Fibroblast of lung (primary cell): ENCODE data around the gene ANKRD44. TPM values are rescaled to one million over a fixed set of nuclear protein-coding genes. Genes with fewer than 3 reads are reported as not detected.

Experiments
- DNase-seq, 2 donors: peaks; one replicate each; pipeline versions ENCODE4 v3.0.0 to v3.0.0-alpha.2; 2010; ENCODE audit warnings: low read depth in 2 of 2
- H2AFZ ChIP-seq: 2 replicates; pipeline ENCODE4 v1.5.1; 2012; ENCODE audit warnings: low read length, control low read depth, inconsistent platforms
- H3K27ac ChIP-seq: 2 replicates; pipeline ENCODE4 v1.5.1; 2011; ENCODE audit warnings: low read length, control low read depth; ENCODE audit not compliant: insufficient read depth
- H3K27me3 ChIP-seq: 2 replicates; pipeline ENCODE4 v1.5.1; 2011; ENCODE audit warnings: mild to moderate bottlenecking, low read length; ENCODE audit not compliant: control insufficient read depth, insufficient read depth
- H3K36me3 ChIP-seq: 2 replicates; pipeline ENCODE4 v1.5.1; 2011; ENCODE audit warnings: low read length; ENCODE audit not compliant: control insufficient read depth, insufficient read depth
- H3K4me1 ChIP-seq: 2 replicates; pipeline ENCODE4 v1.5.1; 2011; ENCODE audit warnings: low read length; ENCODE audit not compliant: control insufficient read depth, insufficient read depth; ENCODE audit errors: extremely low read depth
- H3K4me2 ChIP-seq: 2 replicates; pipeline ENCODE4 v1.5.1; 2011; ENCODE audit warnings: low read length, control low read depth; ENCODE audit not compliant: insufficient read depth; ENCODE audit errors: extremely low read depth
- H3K4me3 ChIP-seq, 4 experiments: fragments of 200-600 bp in 1 of 4; sonication (generic) in 1 of 4; replicated peaks in 1 of 4; 2 replicates each; pipeline ENCODE4 v1.5.1; 2011 to 2016; ENCODE audit warnings: low read length in 4 of 4, low read depth in 3 of 4, mild to moderate bottlenecking in 3 of 4, control low read depth in 2 of 4, inconsistent platforms in 1 of 4, mixed read lengths in 1 of 4; ENCODE audit not compliant: insufficient read depth in 1 of 4; ENCODE audit errors: control extremely low read depth in 1 of 4
- H3K79me2 ChIP-seq: 2 replicates; pipeline ENCODE4 v1.5.1; 2012; ENCODE audit warnings: mild to moderate bottlenecking, low read length, inconsistent platforms; ENCODE audit not compliant: control insufficient read depth, insufficient read depth
- H3K9ac ChIP-seq: 2 replicates; pipeline ENCODE4 v1.5.1; 2011; ENCODE audit warnings: mild to moderate bottlenecking, low read length, control low read depth; ENCODE audit not compliant: insufficient read depth
- H3K9me3 ChIP-seq: 2 replicates; pipeline ENCODE4 v1.5.1; 2012; ENCODE audit warnings: low read depth, low read length; ENCODE audit not compliant: control insufficient read depth, insufficient read depth
- H4K20me1 ChIP-seq: 2 replicates; pipeline ENCODE4 v1.5.1; 2011; ENCODE audit warnings: low read length; ENCODE audit not compliant: control insufficient read depth, insufficient read depth; ENCODE audit errors: extremely low read depth
- CTCF ChIP-seq, 2 donors: IDR thresholded peaks in 1 of 2; conservative IDR thresholded peaks in 1 of 2; 1 replicate in 1 of 2; 2 replicates in 1 of 2; pipeline ENCODE4 v1.5.1; 2011 to 2012; ENCODE audit warnings: low read length in 2 of 2, control low read depth in 1 of 2, inconsistent platforms in 1 of 2, low read depth in 1 of 2, mild to moderate bottlenecking in 1 of 2
- EZH2 ChIP-seq: IDR thresholded peaks from 2 replicates; pipeline ENCODE4 v1.5.1; 2012; ENCODE audit warnings: low read length, control low read depth, mild to moderate bottlenecking; ENCODE audit errors: missing control alignments
- polyA plus RNA-seq, 2 donors: library from polyadenylated mRNA; depleted of rRNA in 1 of 2; stranded (reverse) in 1 of 2; unstranded in 1 of 2; fragments of >200 nt; gene quantifications; 2 replicates each; pipeline ENCODE4 v1.2.1, GENCODE V29; 2011 to 2012; ENCODE audit warnings: missing spikeins in 1 of 2
- total RNA-seq: library from RNA; depleted of rRNA; stranded (reverse); fragments of >200 nt; gene quantifications from 2 replicates; pipeline ENCODE4 v1.2.1, GENCODE V29; 2014

The ANKRD44 gene
- total and polyA plus RNA-seq, 2 donors (not counting 1 experiment from before 2014, with no cell fraction given): 7.6 to 9.7 TPM

GRCh38 chr2:197236159-197236558 is 74.4 kb downstream of the ANKRD44 start:
- H2AFZ ChIP-seq: no peak overlapping the region
- no peaks in the 10 kb centered on the region for H3K9me3 ChIP-seq
- no peak overlapping the region for H3K4me2 ChIP-seq
- H3K4me3 ChIP-seq: no peak overlapping the region
- no peak overlapping the region for H3K27ac ChIP-seq
- DNase-seq: no peak
- no peak for TF ChIP-seq CTCF (conservative IDR thresholded peaks at IDR 0.05 in 1 of 2, IDR thresholded peaks at IDR 0.05 in 1 of 2; ENCODE audit: low read depth in 1 of 2, low read length in 2 of 2)
- TF ChIP-seq EZH2: no peak
- no peaks in the 10 kb centered on the region for H3K27me3 ChIP-seq
- H3K9ac ChIP-seq: no peak overlapping the region
- H3K4me1 ChIP-seq: no peaks in the 10 kb centered on the region
- no peaks in the 10 kb centered on the region for H3K36me3 ChIP-seq
- no peaks in the 10 kb centered on the region for H4K20me1 ChIP-seq
- H3K79me2 ChIP-seq: no peaks in the 10 kb centered on the region

- Histone ChIP-seq H3K4me1 (peaks cover under 1% of the 10 kb centered on the region), H3K4me3 (no peak overlapping the region), H3K36me3 (no peaks in the 10 kb centered on the region), H3K27ac (no peak overlapping the region), H3K79me2 (no peaks in the 10 kb centered on the region), H3K9me3 (no peaks in the 10 kb centered on the region), H3K9ac (no peak overlapping the region), H3K27me3 (no peaks in the 10 kb centered on the region), H2AFZ (no peak overlapping the region), H4K20me1 (no peaks in the 10 kb centered on the region), H3K4me2 (no peak overlapping the region)
- DNase-seq: no peak
- TF ChIP-seq EZH2 (no peak), CTCF (conservative IDR thresholded peaks at IDR 0.05 in 1 of 2, IDR thresholded peaks at IDR 0.05 in 1 of 2; ENCODE audit: low read depth in 1 of 2, low read length in 2 of 2) (no peak)
Observed at GRCh38 chr2:197235711-197236110, 74.9 kb downstream of the ANKRD44 start.

GRCh38 chr2:197234671-197235191 is 75.8 kb downstream of the ANKRD44 start:
- Histone ChIP-seq H3K36me3 (no peaks in the 10 kb centered on the region), H3K9ac (no peak overlapping the region), H3K4me3 (no peak overlapping the region), H3K27ac (no peak overlapping the region), H3K4me1 (peaks cover 5% of the 10 kb centered on the region), H3K27me3 (no peaks in the 10 kb centered on the region), H3K4me2 (no peak overlapping the region), H4K20me1 (no peaks in the 10 kb centered on the region), H3K9me3 (no peaks in the 10 kb centered on the region), H2AFZ (no peak overlapping the region), H3K79me2 (no peaks in the 10 kb centered on the region)
- no peak for DNase-seq
- no peak for TF ChIP-seq EZH2
- no peak for TF ChIP-seq CTCF (conservative IDR thresholded peaks at IDR 0.05 in 1 of 2, IDR thresholded peaks at IDR 0.05 in 1 of 2; ENCODE audit: low read depth in 1 of 2, low read length in 2 of 2)
